Stomach (tissue), 4 donors: ENCODE results near the gene OR5M3.

ENCODE experiments used
- EP300 ChIP-seq: sonication (generic); formaldehyde crosslinking; IDR thresholded peaks from one replicate; pipeline ENCODE4 v1.6.1; 2017; ENCODE audit warnings: antibody characterized with exemption
- POLR2A ChIP-seq, 4 donors: fragments of 450-650 bp; IDR thresholded peaks; one replicate each; pipeline ENCODE4 v1.6.1; 2016; ENCODE audit warnings: antibody characterized with exemption in 4 of 4, control low read depth in 2 of 4, mild to moderate bottlenecking in 1 of 4, moderate library complexity in 1 of 4
- POLR2AphosphoS5 ChIP-seq, 3 donors: sonication (generic); formaldehyde crosslinking; IDR thresholded peaks; one replicate each; pipeline ENCODE4 v1.6.1; 2016; ENCODE audit warnings: antibody characterized with exemption in 3 of 3
- TF ChIP-seq, protein P1 (sequence below), 7 experiments: fragments of 450-650 bp in 4 of 7; fragments of 200-600 bp in 3 of 7; sonication (generic) in 3 of 7; IDR thresholded peaks; one replicate each; pipeline ENCODE4 v1.5.1; 2016 to 2019; ENCODE audit warnings: antibody characterized with exemption in 7 of 7, control low read depth in 2 of 7, mild to moderate bottlenecking in 1 of 7

- TF ChIP-seq POLR2A (IDR thresholded peaks at IDR 0.05) (no peak), POLR2AphosphoS5 (IDR thresholded peaks at IDR 0.05) (no peak), EP300 (no peak)
- TF ChIP-seq, protein P1, sequence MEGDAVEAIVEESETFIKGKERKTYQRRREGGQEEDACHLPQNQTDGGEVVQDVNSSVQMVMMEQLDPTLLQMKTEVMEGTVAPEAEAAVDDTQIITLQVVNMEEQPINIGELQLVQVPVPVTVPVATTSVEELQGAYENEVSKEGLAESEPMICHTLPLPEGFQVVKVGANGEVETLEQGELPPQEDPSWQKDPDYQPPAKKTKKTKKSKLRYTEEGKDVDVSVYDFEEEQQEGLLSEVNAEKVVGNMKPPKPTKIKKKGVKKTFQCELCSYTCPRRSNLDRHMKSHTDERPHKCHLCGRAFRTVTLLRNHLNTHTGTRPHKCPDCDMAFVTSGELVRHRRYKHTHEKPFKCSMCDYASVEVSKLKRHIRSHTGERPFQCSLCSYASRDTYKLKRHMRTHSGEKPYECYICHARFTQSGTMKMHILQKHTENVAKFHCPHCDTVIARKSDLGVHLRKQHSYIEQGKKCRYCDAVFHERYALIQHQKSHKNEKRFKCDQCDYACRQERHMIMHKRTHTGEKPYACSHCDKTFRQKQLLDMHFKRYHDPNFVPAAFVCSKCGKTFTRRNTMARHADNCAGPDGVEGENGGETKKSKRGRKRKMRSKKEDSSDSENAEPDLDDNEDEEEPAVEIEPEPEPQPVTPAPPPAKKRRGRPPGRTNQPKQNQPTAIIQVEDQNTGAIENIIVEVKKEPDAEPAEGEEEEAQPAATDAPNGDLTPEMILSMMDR (IDR thresholded peaks at IDR 0.05), result no peak
Measured at GRCh38 chr11:56513280-56513679, 40.1 kb upstream of the OR5M3 start.
